ENCODE data around the gene CBX5. TPM values are rescaled to one million over a fixed set of nuclear protein-coding genes. Genes with fewer than 3 reads are reported as not detected.

The CBX5 gene
- polyA plus RNA-seq, 1 of the 3 experiments (the other 2 are of a cell fraction): 11.6 TPM

GRCh38 chr12:54195737-54196347, 84.1 kb downstream of the CBX5 start:
- Histone ChIP-seq H3K36me3 (replicated peaks in 1 of 2; ENCODE audit: control insufficient read depth in 1 of 2, insufficient read depth in 2 of 2, low read length in 1 of 2) (no peaks in the 10 kb centered on the region), H3K4me2 (peak overlapping the region; percentile 69), H3K9me2 (no peaks in the 10 kb centered on the region), H3K9ac (no peak overlapping the region), H2AFZ (ENCODE audit: low read depth) (peak overlapping the region; percentile 77), H3K9me3 (no peaks in the 10 kb centered on the region), H3K4me3 (ENCODE audit: low read depth in 2 of 2, low read length in 1 of 2) (no peak overlapping the region), H3K27me3 (ENCODE audit: insufficient read depth) (no peaks in the 10 kb centered on the region), H3F3A (replicated peaks; ENCODE audit: insufficient read depth) (peaks cover 6% of the 10 kb centered on the region), H3K79me2 (ENCODE audit: insufficient read depth) (no peaks in the 10 kb centered on the region), H3K27ac (ENCODE audit: low read depth in 2 of 2, low read length in 1 of 2) (peak overlapping the region in 1 of 2 experiments; percentile 68; a peak in 1 of 4 replicates), H3K4me1 (ENCODE audit: control insufficient read depth in 1 of 2, insufficient read depth in 2 of 2, low read depth in 1 of 2, low read length in 1 of 2) (peaks cover 20 to 43% of the 10 kb centered on the region in 2 experiments; a peak in 3 of 4 replicates), H4K20me1 (ENCODE audit: insufficient read depth) (no peaks in the 10 kb centered on the region)
- CTCF ChIA-PET: interaction anchor here (0.6 to 19.6 kb wide), 9 partner anchors 11 to 209 kb away, joined by 3 to 568 read pairs (median 50); partner anchors contain the start of genes HOXC10, HOXC5, HOXC6 and HOXC8
- DNase-seq: peak; percentile 54
- TF ChIP-seq TAF1 (IDR thresholded peaks at IDR 0.05; ENCODE audit: borderline replicate concordance, low read depth, low read length) (peak; percentile 3; the same call in 1 of the 2 replicates), NRF1 (IDR thresholded peaks at IDR 0.05; ENCODE audit: low read depth, low read length) (peak; percentile 60), SMC3 (IDR thresholded peaks at IDR 0.05; ENCODE audit: low read depth, low read length) (no peak), RXRA (IDR thresholded peaks at IDR 0.05; ENCODE audit: borderline replicate concordance, low read depth) (peak; percentile 91; the same call in 1 of the 2 replicates)
- TF ChIP-seq, protein P1, sequence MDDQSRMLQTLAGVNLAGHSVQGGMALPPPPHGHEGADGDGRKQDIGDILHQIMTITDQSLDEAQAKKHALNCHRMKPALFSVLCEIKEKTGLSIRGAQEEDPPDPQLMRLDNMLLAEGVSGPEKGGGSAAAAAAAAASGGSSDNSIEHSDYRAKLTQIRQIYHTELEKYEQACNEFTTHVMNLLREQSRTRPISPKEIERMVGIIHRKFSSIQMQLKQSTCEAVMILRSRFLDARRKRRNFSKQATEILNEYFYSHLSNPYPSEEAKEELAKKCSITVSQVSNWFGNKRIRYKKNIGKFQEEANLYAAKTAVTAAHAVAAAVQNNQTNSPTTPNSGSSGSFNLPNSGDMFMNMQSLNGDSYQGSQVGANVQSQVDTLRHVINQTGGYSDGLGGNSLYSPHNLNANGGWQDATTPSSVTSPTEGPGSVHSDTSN (IDR thresholded peaks at IDR 0.05): peak; percentile 88
- WGBS (ENCODE audit: low lambda C conversion rate): 15% methylated on average over 17 of the region's 17 CpGs
- POLR2A ChIA-PET: interaction anchor here (0.9 to 1.3 kb wide), 3 partner anchors 163 to 185 kb away, joined by 3 read pairs; no protein-coding TSS in a partner anchor

DNA sequence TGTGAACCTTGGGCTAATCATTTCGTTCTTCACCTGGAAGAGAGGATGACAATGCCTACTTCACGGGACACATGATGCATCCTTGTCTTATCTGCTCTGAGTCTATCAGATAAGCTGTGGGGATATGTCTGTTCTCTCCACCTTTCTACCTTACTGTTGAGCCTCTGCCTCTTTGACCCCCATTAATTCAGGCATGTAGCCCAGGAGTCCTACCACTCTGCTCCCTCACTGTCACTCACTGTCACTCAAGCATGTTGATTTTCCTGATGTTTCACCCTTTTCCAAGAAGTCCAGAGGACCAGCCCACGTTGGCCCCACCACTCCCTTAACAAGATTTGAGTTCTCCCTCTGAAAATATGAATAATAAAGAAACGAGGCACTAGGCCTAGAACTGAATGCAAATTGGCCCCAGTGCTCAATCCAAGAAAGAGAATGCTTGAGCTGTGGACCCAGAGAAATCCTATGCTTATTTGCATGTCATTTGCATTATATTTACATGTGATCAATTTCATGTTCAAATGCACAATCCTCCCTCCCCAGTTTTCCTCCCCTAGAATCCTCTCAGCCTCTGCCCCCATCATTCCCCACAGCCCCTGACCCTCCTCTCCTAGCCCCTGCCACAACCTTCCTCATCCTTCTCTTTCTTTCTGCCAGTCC, 84.7 kb downstream of the CBX5 start:
- H3K27ac ChIP-seq (ENCODE audit: low read depth in 2 of 2, low read length in 1 of 2): peak overlapping the region in 1 of 2 experiments; percentile 68; a peak in 1 of 4 replicates
- no peaks in the 10 kb centered on the region for H3K79me2 ChIP-seq (ENCODE audit: insufficient read depth)
- TF ChIP-seq POLR2AphosphoS5 (IDR thresholded peaks at IDR 0.05; ENCODE audit: low read depth, low read length) (no peak), ELF1 (IDR thresholded peaks at IDR 0.05) (no peak), FOXJ3 (CRISPR knock-in tag; IDR thresholded peaks at IDR 0.05) (no peak), RFX5 (IDR thresholded peaks at IDR 0.05; ENCODE audit: low read length) (no peak), MEF2A (IDR thresholded peaks at IDR 0.05; ENCODE audit: borderline replicate concordance, low read depth) (no peak), CHD2 (IDR thresholded peaks at IDR 0.05; ENCODE audit: low read length, partially characterized antibody) (no peak), GATA2 (CRISPR knock-in tag; IDR thresholded peaks at IDR 0.05) (no peak), NRF1 (IDR thresholded peaks at IDR 0.05; ENCODE audit: low read depth, low read length) (no peak), TCF12 (IDR thresholded peaks at IDR 0.05) (no peak), YY1 (IDR thresholded peaks at IDR 0.05; ENCODE audit: low read depth) (no peak), NFIC (IDR thresholded peaks at IDR 0.05; ENCODE audit: borderline replicate concordance) (no peak), MXI1 (IDR thresholded peaks at IDR 0.05; ENCODE audit: low read depth, low read length) (no peak), USF2 (IDR thresholded peaks at IDR 0.05; ENCODE audit: borderline replicate concordance, low read depth, low read length) (no peak), TAF1 (IDR thresholded peaks at IDR 0.05; ENCODE audit: borderline replicate concordance, low read depth, low read length) (no peak), TEAD4 (IDR thresholded peaks at IDR 0.05; ENCODE audit: borderline replicate concordance, insufficient read depth) (no peak), FOXM1 (IDR thresholded peaks at IDR 0.05; ENCODE audit: low read depth) (no peak), SMC3 (IDR thresholded peaks at IDR 0.05; ENCODE audit: low read depth, low read length) (no peak)
- TF ChIP-seq, protein P1 (IDR thresholded peaks at IDR 0.05): no peak
- TF ChIP-seq, protein P2, sequence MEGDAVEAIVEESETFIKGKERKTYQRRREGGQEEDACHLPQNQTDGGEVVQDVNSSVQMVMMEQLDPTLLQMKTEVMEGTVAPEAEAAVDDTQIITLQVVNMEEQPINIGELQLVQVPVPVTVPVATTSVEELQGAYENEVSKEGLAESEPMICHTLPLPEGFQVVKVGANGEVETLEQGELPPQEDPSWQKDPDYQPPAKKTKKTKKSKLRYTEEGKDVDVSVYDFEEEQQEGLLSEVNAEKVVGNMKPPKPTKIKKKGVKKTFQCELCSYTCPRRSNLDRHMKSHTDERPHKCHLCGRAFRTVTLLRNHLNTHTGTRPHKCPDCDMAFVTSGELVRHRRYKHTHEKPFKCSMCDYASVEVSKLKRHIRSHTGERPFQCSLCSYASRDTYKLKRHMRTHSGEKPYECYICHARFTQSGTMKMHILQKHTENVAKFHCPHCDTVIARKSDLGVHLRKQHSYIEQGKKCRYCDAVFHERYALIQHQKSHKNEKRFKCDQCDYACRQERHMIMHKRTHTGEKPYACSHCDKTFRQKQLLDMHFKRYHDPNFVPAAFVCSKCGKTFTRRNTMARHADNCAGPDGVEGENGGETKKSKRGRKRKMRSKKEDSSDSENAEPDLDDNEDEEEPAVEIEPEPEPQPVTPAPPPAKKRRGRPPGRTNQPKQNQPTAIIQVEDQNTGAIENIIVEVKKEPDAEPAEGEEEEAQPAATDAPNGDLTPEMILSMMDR (IDR thresholded peaks at IDR 0.05): no peak
- no peaks in the 10 kb centered on the region for H3K36me3 ChIP-seq (replicated peaks in 1 of 2; ENCODE audit: control insufficient read depth in 1 of 2, insufficient read depth in 2 of 2, low read length in 1 of 2)
- H3K27me3 ChIP-seq (ENCODE audit: insufficient read depth): no peaks in the 10 kb centered on the region
- no peak overlapping the region for H3K9ac ChIP-seq
- DNase-seq: no peak
- peak overlapping the region; percentile 77 for H2AFZ ChIP-seq (ENCODE audit: low read depth)
- ChIA-PET CTCF (interaction anchor here (0.6 to 19.6 kb wide), 9 partner anchors 12 to 209 kb away, joined by 3 to 568 read pairs (median 50); partner anchors contain the start of genes HOXC10, HOXC5, HOXC6 and HOXC8), POLR2A (interaction anchor here (0.9 to 1.3 kb wide), 2 partner anchors 164 to 184 kb away, joined by 3 read pairs; no protein-coding TSS in a partner anchor)
- peaks cover 20 to 43% of the 10 kb centered on the region in 2 experiments; a peak in 3 of 4 replicates for H3K4me1 ChIP-seq (ENCODE audit: control insufficient read depth in 1 of 2, insufficient read depth in 2 of 2, low read depth in 1 of 2, low read length in 1 of 2)
- WGBS (ENCODE audit: low lambda C conversion rate): 67% methylated on average over 4 of the region's 4 CpGs
- H3F3A ChIP-seq (replicated peaks; ENCODE audit: insufficient read depth): peaks cover 6% of the 10 kb centered on the region
- H3K9me3 ChIP-seq: no peaks in the 10 kb centered on the region
- no peak overlapping the region for H3K4me3 ChIP-seq (ENCODE audit: low read depth in 2 of 2, low read length in 1 of 2)
- no peaks in the 10 kb centered on the region for H4K20me1 ChIP-seq (ENCODE audit: insufficient read depth)
- H3K9me2 ChIP-seq: no peaks in the 10 kb centered on the region
- peak overlapping the region; percentile 69 for H3K4me2 ChIP-seq

All from SK-N-SH (cell line).